Measurements from ENCODE around the gene RHAG. TPM values are rescaled to one million over a fixed set of nuclear protein-coding genes. Genes with fewer than 3 reads are reported as not detected.
"Not testable (repeated sequence)": the region's sequence is repeated elsewhere in the genome, so short reads cannot be mapped to it uniquely, and the experiment has no call there.

RHAG gene
- total RNA-seq, 1 experiment from 2014 or later = 0.57 TPM

DNA sequence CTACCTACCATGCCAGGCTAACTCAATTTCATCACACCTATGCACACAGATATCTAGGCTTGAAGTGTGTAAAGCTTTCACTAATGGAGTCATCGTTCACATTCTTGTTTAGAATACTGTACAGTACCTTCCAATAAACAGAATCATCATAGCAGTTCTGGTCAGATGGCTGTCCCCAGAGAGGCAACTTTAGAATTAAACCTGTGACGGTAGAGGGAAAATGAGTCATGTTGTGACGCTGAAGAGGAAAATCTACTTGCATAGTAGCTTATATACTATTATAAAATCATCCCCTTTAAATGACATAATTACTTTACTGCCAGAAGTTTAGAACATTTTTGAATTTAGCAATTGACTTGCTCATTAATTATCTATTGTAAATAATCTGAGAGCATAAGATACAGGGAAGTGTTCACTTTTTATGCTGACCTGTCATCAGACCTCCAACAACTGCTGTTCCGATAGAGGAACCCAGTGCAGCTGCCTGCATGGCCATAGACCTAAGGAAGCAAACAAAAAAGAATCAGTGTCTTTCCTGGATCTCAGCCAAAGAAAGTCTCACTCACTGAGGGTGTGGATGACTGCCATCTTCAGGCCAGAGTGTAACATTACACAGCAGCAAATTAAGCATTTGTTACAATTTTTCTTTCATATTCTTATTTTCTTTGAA lies 29.8 kb downstream of the RHAG start:
- no peaks in the 10 kb centered on the region for H3K9me3 ChIP-seq (ENCODE audit: control insufficient read depth in 1 of 2, insufficient read depth in 1 of 2, low read depth in 1 of 2, low read length in 2 of 2)
- intact Hi-C loops (cut with micrococcal nuclease) = loop anchor here (1.0 kb wide), 3 partner anchors 75 to 154 kb away; partner anchors contain the start of genes CENPQ and MMUT
- BruUV-seq (replicated peaks) = no TSS peak
- POLR2A ChIA-PET = interaction anchor here (1.2 to 1.4 kb wide), 2 partner anchors 57 to 75 kb away, joined by 4 to 5 read pairs; partner anchors contain the start of gene C6orf141
- peaks cover 0 to 12% of the 10 kb centered on the region in 2 experiments; a peak in 3 of 4 replicates for H3K4me1 ChIP-seq (ENCODE audit: control insufficient read depth in 1 of 2, insufficient read depth in 2 of 2, low read length in 2 of 2)
- H3K4me3 ChIP-seq (replicated peaks in 1 of 2; ENCODE audit: low read depth in 1 of 2, low read length in 2 of 2) = peak overlapping the region in 1 of 2 experiments; percentile 43; a peak in 2 of 4 replicates
- H3K79me2 ChIP-seq (ENCODE audit: insufficient read depth, low read length) = no peaks in the 10 kb centered on the region
- H3K4me2 ChIP-seq (ENCODE audit: low read length) = peak overlapping the region; percentile 76
- no peaks in the 10 kb centered on the region for H4K20me1 ChIP-seq (ENCODE audit: insufficient read depth)
- no peak overlapping the region for H3K9ac ChIP-seq (ENCODE audit: low read length)
- peak overlapping the region; percentile 100 for H2AFZ ChIP-seq (ENCODE audit: low read depth, low read length, poor library complexity, severe bottlenecking)
- ATAC-seq = peak; percentile 95
- H3K9me2 ChIP-seq (ENCODE audit: insufficient read depth) = no peaks in the 10 kb centered on the region
- no peak overlapping the region for H3K27ac ChIP-seq (ENCODE audit: low read depth, low read length)
- DNase-seq (ENCODE audit: low read depth, low spot score) = peak; percentile 93
- H3K36me3 ChIP-seq (ENCODE audit: control insufficient read depth in 1 of 2, insufficient read depth in 2 of 2, low read length in 2 of 2) = no peaks in the 10 kb centered on the region
- no peaks in the 10 kb centered on the region for H3K27me3 ChIP-seq (ENCODE audit: insufficient read depth, low read length)
- no peak for TF ChIP-seq CEBPB (IDR thresholded peaks at IDR 0.05; ENCODE audit: low read depth)
- no peak for TF ChIP-seq ZNF274 (IDR thresholded peaks at IDR 0.05; ENCODE audit: low read depth, low read length)
- peak; percentile 92 for TF ChIP-seq RAD21 (IDR thresholded peaks at IDR 0.05; ENCODE audit: low read depth)
- TF ChIP-seq POLR2AphosphoS5 (IDR thresholded peaks at IDR 0.05; ENCODE audit: low read depth, low read length) = peak; percentile 62
- TF ChIP-seq ELF1 (IDR thresholded peaks at IDR 0.05; ENCODE audit: borderline replicate concordance, low read depth) = no peak
- no peak for TF ChIP-seq POLR2A (IDR thresholded peaks at IDR 0.05; ENCODE audit: borderline replicate concordance, extremely low read depth, insufficient read depth, insufficient read length)
- TF ChIP-seq, protein P1, sequence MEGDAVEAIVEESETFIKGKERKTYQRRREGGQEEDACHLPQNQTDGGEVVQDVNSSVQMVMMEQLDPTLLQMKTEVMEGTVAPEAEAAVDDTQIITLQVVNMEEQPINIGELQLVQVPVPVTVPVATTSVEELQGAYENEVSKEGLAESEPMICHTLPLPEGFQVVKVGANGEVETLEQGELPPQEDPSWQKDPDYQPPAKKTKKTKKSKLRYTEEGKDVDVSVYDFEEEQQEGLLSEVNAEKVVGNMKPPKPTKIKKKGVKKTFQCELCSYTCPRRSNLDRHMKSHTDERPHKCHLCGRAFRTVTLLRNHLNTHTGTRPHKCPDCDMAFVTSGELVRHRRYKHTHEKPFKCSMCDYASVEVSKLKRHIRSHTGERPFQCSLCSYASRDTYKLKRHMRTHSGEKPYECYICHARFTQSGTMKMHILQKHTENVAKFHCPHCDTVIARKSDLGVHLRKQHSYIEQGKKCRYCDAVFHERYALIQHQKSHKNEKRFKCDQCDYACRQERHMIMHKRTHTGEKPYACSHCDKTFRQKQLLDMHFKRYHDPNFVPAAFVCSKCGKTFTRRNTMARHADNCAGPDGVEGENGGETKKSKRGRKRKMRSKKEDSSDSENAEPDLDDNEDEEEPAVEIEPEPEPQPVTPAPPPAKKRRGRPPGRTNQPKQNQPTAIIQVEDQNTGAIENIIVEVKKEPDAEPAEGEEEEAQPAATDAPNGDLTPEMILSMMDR (IDR thresholded peaks at IDR 0.05 in 2 of 3, conservative IDR thresholded peaks at IDR 0.05 in 1 of 3; ENCODE audit: borderline replicate concordance in 1 of 3, insufficient read depth in 1 of 3, low read depth in 2 of 3, low read length in 2 of 3) = peak; percentile 79 to 97 (median 86)
- TF ChIP-seq FOSL1 (IDR thresholded peaks at IDR 0.05; ENCODE audit: low read depth) = peak; percentile 17; the same call in 1 of the 2 replicates
- no peak for TF ChIP-seq EZH2phosphoT487 (IDR thresholded peaks at IDR 0.05; ENCODE audit: borderline replicate concordance)
- peak; percentile 55 for TF ChIP-seq YY1 (IDR thresholded peaks at IDR 0.05; ENCODE audit: extremely low read depth, insufficient replicate concordance, low read depth, low read length)
- RAD21 ChIA-PET (ENCODE audit: low non-redundant PET in 1 of 2, low total read pairs in 2 of 2, uncharacterized antibody in 2 of 2, unreplicated experiment in 2 of 2) = interaction anchor here (0.7 to 1.4 kb wide), 3 partner anchors 57 to 154 kb away, joined by 3 to 4 read pairs (median 3); partner anchors contain the start of gene C6orf141 (in 2 of the 2)
- CTCF ChIA-PET = interaction anchor here (0.8 to 3.8 kb wide), 13 partner anchors 10 to 243 kb away, joined by 3 to 59 read pairs (median 4); no protein-coding TSS in a partner anchor

DNA sequence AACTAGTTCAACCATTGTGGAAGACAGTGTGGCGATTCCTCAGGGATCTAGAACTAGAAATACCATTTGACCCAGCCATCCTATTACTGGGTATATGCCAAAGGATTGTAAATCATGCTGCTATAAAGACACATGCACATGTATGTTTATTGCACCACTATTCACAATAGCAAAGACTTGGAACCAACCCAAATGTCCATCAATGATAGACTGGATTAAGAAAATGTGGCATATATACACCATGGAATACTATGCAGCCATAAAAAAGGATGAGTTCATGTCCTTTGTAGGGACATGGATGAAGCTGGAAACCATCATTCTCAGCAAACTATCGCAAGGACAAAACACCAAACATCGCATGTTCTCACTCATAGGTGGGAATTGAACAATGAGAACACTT lies 32.6 kb downstream of the RHAG start:
- BruUV-seq (replicated peaks); H4K20me1 ChIP-seq (ENCODE audit: insufficient read depth); H3K36me3 ChIP-seq (ENCODE audit: control insufficient read depth in 1 of 2, insufficient read depth in 2 of 2, low read length in 2 of 2); H3K4me3 ChIP-seq (replicated peaks in 1 of 2; ENCODE audit: low read depth in 1 of 2, low read length in 2 of 2); H3K79me2 ChIP-seq (ENCODE audit: insufficient read depth, low read length); H2AFZ ChIP-seq (ENCODE audit: low read depth, low read length, poor library complexity, severe bottlenecking); CTCF ChIA-PET; H3K27ac ChIP-seq (ENCODE audit: low read depth, low read length); POLR2A ChIA-PET; DNase-seq (ENCODE audit: low read depth, low spot score); intact Hi-C loops (cut with micrococcal nuclease); H3K4me2 ChIP-seq (ENCODE audit: low read length); H3K9me2 ChIP-seq (ENCODE audit: insufficient read depth); ATAC-seq; RAD21 ChIA-PET (ENCODE audit: low non-redundant PET in 1 of 2, low total read pairs in 2 of 2, uncharacterized antibody in 2 of 2, unreplicated experiment in 2 of 2); H3K9me3 ChIP-seq (ENCODE audit: control insufficient read depth in 1 of 2, insufficient read depth in 1 of 2, low read depth in 1 of 2, low read length in 2 of 2); H3K9ac ChIP-seq (ENCODE audit: low read length); H3K27me3 ChIP-seq (ENCODE audit: insufficient read depth, low read length): not testable (repeated sequence)
- H3K4me1 ChIP-seq (ENCODE audit: control insufficient read depth in 1 of 2, insufficient read depth in 2 of 2, low read length in 2 of 2) = peaks cover 0 to 12% of the 10 kb centered on the region in 2 experiments; a peak in 3 of 4 replicates

DNA sequence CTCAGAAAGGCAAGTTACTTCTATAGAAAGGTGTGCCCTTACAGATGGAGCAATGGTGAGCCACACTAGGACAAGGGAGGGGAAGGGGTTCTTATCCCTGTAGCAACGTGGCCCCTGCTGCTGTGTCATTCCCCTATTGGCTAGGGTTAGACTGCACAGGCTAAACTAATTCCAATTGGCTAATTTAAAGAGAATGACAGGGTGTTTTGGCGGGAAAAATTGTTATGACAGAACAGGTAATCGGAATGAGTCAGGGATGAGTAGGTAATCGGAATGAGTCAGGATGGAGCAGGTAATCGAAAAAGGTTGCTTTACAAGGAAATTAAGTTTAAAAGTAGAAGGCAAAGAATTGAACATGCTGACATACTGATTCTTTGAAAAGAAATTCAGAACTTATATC lies 49.4 kb downstream of the RHAG start:
- H3K9ac ChIP-seq (ENCODE audit: low read length); BruUV-seq (replicated peaks); intact Hi-C loops (cut with micrococcal nuclease); H2AFZ ChIP-seq (ENCODE audit: low read depth, low read length, poor library complexity, severe bottlenecking); DNase-seq (ENCODE audit: low read depth, low spot score); H3K79me2 ChIP-seq (ENCODE audit: insufficient read depth, low read length); H3K27me3 ChIP-seq (ENCODE audit: insufficient read depth, low read length); H3K9me2 ChIP-seq (ENCODE audit: insufficient read depth); ATAC-seq; H3K9me3 ChIP-seq (ENCODE audit: control insufficient read depth in 1 of 2, insufficient read depth in 1 of 2, low read depth in 1 of 2, low read length in 2 of 2); H3K36me3 ChIP-seq (ENCODE audit: control insufficient read depth in 1 of 2, insufficient read depth in 2 of 2, low read length in 2 of 2); POLR2A ChIA-PET; CTCF ChIA-PET; RAD21 ChIA-PET (ENCODE audit: low non-redundant PET in 1 of 2, low total read pairs in 2 of 2, uncharacterized antibody in 2 of 2, unreplicated experiment in 2 of 2); H4K20me1 ChIP-seq (ENCODE audit: insufficient read depth); H3K4me2 ChIP-seq (ENCODE audit: low read length); H3K27ac ChIP-seq (ENCODE audit: low read depth, low read length); H3K4me3 ChIP-seq (replicated peaks in 1 of 2; ENCODE audit: low read depth in 1 of 2, low read length in 2 of 2); H3K4me1 ChIP-seq (ENCODE audit: control insufficient read depth in 1 of 2, insufficient read depth in 2 of 2, low read length in 2 of 2): not testable (repeated sequence)
